ENCODE measurements around the gene KL. TPM values are rescaled to one million over a fixed set of nuclear protein-coding genes. Genes with fewer than 3 reads are reported as not detected.

Gene KL
- total RNA-seq, 1 experiment from 2014 or later = not detected

DNA sequence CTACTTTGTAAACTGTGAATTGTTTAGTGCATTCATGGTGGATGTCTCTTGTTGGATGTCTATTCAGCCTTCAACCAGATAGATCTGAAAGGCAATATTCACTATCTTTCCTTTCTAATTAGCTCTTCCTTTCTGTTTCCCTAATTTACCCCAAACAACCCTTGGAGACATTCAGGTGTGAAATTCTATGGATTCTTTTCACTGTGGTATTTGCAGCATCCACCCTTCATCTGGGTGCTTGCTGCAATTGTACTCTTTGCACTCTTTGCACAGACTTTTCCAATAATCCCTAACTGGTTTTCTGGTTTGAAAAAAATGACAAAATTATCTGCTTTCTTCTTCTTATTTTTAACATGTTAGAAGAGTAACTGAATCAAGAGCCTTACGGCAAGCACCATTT is 56.5 kb downstream of the KL start:
- intact Hi-C loops (cut with micrococcal nuclease) = no loop called here
- Histone ChIP-seq H4K20me1 (ENCODE audit: insufficient read depth) (no peaks in the 10 kb centered on the region), H3K9me3 (ENCODE audit: control insufficient read depth in 1 of 2, insufficient read depth in 1 of 2, low read depth in 1 of 2, low read length in 2 of 2) (no peaks in the 10 kb centered on the region), H3K9ac (ENCODE audit: low read length) (no peak overlapping the region), H3K36me3 (ENCODE audit: control insufficient read depth in 1 of 2, insufficient read depth in 2 of 2, low read length in 2 of 2) (no peaks in the 10 kb centered on the region), H3K27me3 (ENCODE audit: insufficient read depth, low read length) (no peaks in the 10 kb centered on the region), H3K9me2 (ENCODE audit: insufficient read depth) (no peaks in the 10 kb centered on the region), H3K27ac (ENCODE audit: low read depth, low read length) (no peak overlapping the region), H3K4me3 (replicated peaks in 1 of 2; ENCODE audit: low read depth in 1 of 2, low read length in 2 of 2) (no peak overlapping the region), H3K79me2 (ENCODE audit: insufficient read depth, low read length) (no peaks in the 10 kb centered on the region), H3K4me1 (ENCODE audit: control insufficient read depth in 1 of 2, insufficient read depth in 2 of 2, low read length in 2 of 2) (no peaks in the 10 kb centered on the region), H3K4me2 (ENCODE audit: low read length) (no peak overlapping the region), H2AFZ (ENCODE audit: low read depth, low read length, poor library complexity, severe bottlenecking) (no peak overlapping the region)
- RAD21 ChIA-PET (ENCODE audit: low non-redundant PET in 1 of 2, low total read pairs in 2 of 2, uncharacterized antibody in 2 of 2, unreplicated experiment in 2 of 2) = no interaction called here
- DNase-seq (ENCODE audit: low read depth, low spot score) (no peak), ATAC-seq (no peak)
- CTCF ChIA-PET = interaction anchor here (1.2 kb wide), 1 partner anchor 15 kb away, joined by 3 read pairs; no protein-coding TSS in a partner anchor
- TF ChIP-seq ELF1 (IDR thresholded peaks at IDR 0.05; ENCODE audit: borderline replicate concordance, low read depth) = no peak
- TF ChIP-seq SIN3A (IDR thresholded peaks at IDR 0.05; ENCODE audit: low read depth) = no peak
- TF ChIP-seq, protein P1, sequence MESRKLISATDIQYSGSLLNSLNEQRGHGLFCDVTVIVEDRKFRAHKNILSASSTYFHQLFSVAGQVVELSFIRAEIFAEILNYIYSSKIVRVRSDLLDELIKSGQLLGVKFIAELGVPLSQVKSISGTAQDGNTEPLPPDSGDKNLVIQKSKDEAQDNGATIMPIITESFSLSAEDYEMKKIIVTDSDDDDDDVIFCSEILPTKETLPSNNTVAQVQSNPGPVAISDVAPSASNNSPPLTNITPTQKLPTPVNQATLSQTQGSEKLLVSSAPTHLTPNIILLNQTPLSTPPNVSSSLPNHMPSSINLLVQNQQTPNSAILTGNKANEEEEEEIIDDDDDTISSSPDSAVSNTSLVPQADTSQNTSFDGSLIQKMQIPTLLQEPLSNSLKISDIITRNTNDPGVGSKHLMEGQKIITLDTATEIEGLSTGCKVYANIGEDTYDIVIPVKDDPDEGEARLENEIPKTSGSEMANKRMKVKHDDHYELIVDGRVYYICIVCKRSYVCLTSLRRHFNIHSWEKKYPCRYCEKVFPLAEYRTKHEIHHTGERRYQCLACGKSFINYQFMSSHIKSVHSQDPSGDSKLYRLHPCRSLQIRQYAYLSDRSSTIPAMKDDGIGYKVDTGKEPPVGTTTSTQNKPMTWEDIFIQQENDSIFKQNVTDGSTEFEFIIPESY (IDR thresholded peaks at IDR 0.05; ENCODE audit: extremely low read depth, insufficient replicate concordance, low read length) = no peak
- TF ChIP-seq, protein P2, sequence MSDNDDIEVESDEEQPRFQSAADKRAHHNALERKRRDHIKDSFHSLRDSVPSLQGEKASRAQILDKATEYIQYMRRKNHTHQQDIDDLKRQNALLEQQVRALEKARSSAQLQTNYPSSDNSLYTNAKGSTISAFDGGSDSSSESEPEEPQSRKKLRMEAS (IDR thresholded peaks at IDR 0.05) = no peak
- TF ChIP-seq ZFX (IDR thresholded peaks at IDR 0.05) = no peak
- TF ChIP-seq FOSL1 (IDR thresholded peaks at IDR 0.05; ENCODE audit: low read depth) = no peak
- TF ChIP-seq, protein P3, sequence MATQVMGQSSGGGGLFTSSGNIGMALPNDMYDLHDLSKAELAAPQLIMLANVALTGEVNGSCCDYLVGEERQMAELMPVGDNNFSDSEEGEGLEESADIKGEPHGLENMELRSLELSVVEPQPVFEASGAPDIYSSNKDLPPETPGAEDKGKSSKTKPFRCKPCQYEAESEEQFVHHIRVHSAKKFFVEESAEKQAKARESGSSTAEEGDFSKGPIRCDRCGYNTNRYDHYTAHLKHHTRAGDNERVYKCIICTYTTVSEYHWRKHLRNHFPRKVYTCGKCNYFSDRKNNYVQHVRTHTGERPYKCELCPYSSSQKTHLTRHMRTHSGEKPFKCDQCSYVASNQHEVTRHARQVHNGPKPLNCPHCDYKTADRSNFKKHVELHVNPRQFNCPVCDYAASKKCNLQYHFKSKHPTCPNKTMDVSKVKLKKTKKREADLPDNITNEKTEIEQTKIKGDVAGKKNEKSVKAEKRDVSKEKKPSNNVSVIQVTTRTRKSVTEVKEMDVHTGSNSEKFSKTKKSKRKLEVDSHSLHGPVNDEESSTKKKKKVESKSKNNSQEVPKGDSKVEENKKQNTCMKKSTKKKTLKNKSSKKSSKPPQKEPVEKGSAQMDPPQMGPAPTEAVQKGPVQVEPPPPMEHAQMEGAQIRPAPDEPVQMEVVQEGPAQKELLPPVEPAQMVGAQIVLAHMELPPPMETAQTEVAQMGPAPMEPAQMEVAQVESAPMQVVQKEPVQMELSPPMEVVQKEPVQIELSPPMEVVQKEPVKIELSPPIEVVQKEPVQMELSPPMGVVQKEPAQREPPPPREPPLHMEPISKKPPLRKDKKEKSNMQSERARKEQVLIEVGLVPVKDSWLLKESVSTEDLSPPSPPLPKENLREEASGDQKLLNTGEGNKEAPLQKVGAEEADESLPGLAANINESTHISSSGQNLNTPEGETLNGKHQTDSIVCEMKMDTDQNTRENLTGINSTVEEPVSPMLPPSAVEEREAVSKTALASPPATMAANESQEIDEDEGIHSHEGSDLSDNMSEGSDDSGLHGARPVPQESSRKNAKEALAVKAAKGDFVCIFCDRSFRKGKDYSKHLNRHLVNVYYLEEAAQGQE (IDR thresholded peaks at IDR 0.05; ENCODE audit: low read depth) = no peak
- no peak for TF ChIP-seq CEBPB (IDR thresholded peaks at IDR 0.05; ENCODE audit: low read depth)
- TF ChIP-seq POLR2A (IDR thresholded peaks at IDR 0.05; ENCODE audit: borderline replicate concordance, extremely low read depth, insufficient read depth, insufficient read length) = no peak
- no peak for TF ChIP-seq SP1 (IDR thresholded peaks at IDR 0.05; ENCODE audit: low read depth)
- POLR2A ChIA-PET = no interaction called here
- no TSS peak for BruUV-seq (replicated peaks)

Measured in HCT116 (cell line).